Erythroblast (primary cell): ENCODE measurements around the gene FREM2.

Source experiments
- GATA1 ChIP-seq: IDR thresholded peaks from 2 replicates; pipeline ENCODE4 v1.6.1; 2011; ENCODE audit warnings: low read depth, mild to moderate bottlenecking, control low read depth, low read length, moderate library complexity
- POLR2A ChIP-seq: IDR thresholded peaks from 2 replicates; pipeline ENCODE4 v1.6.1; 2011; ENCODE audit warnings: mild to moderate bottlenecking, low read length

DNA sequence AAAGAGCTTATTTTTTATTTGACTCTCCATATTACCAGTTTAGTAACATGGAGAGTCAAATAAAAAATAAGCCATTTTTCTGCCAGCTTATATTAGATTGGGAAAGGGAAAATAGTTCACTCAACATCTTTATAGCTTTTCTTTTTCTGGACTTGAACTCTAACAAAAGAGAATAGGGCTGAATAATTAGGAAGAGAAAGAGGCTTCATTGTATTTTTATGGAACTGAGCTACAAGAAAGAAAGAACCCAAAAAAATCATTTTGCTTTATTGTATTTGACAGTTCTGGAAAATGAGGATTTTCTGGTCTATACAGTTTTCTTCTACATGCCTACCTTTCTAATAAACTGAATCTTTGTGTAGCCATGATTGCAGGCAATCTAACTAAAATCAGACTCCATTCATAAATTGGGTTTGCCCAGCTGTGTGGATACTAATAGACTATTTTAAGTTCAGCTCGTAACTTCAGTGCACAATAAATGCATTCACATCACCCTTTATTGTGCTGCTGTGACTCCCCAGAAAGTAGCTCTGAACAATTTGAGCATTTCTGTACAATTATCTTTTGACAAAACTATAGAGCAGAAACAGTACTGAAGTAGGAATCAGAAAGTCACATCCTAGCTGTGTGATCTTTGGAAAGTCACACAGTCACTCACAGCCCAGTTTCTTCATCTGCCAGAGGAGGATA, 188.5 kb downstream of the FREM2 start:
- TF ChIP-seq POLR2A (no peak), GATA1 (no peak)
